ENCODE data around the gene OTOR. TPM values are rescaled to one million over a fixed set of nuclear protein-coding genes. Genes with fewer than 3 reads are reported as not detected.

Gene OTOR
- total RNA-seq, 1 donor from 2014 or later = not detected

- Mint-ChIP-seq H3K27me3 (ENCODE audit: low read depth) (no peaks in the 10 kb centered on the region), H3K36me3 (peaks cover 35% of the 10 kb centered on the region), H3K4me1 (no peaks in the 10 kb centered on the region), H3K4me3 (no peak overlapping the region), H3K27ac (no peak overlapping the region), H3K9me3 (no peaks in the 10 kb centered on the region)
- TF ChIP-seq, protein P1, sequence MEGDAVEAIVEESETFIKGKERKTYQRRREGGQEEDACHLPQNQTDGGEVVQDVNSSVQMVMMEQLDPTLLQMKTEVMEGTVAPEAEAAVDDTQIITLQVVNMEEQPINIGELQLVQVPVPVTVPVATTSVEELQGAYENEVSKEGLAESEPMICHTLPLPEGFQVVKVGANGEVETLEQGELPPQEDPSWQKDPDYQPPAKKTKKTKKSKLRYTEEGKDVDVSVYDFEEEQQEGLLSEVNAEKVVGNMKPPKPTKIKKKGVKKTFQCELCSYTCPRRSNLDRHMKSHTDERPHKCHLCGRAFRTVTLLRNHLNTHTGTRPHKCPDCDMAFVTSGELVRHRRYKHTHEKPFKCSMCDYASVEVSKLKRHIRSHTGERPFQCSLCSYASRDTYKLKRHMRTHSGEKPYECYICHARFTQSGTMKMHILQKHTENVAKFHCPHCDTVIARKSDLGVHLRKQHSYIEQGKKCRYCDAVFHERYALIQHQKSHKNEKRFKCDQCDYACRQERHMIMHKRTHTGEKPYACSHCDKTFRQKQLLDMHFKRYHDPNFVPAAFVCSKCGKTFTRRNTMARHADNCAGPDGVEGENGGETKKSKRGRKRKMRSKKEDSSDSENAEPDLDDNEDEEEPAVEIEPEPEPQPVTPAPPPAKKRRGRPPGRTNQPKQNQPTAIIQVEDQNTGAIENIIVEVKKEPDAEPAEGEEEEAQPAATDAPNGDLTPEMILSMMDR (IDR thresholded peaks at IDR 0.05; ENCODE audit: unreplicated experiment) = no peak
- no peak for DNase-seq (ENCODE audit: low spot score in 2 of 2, unreplicated experiment in 2 of 2)
Observed at GRCh38 chr20:16740365-16741072, 7.6 kb upstream of the OTOR start.

DNA sequence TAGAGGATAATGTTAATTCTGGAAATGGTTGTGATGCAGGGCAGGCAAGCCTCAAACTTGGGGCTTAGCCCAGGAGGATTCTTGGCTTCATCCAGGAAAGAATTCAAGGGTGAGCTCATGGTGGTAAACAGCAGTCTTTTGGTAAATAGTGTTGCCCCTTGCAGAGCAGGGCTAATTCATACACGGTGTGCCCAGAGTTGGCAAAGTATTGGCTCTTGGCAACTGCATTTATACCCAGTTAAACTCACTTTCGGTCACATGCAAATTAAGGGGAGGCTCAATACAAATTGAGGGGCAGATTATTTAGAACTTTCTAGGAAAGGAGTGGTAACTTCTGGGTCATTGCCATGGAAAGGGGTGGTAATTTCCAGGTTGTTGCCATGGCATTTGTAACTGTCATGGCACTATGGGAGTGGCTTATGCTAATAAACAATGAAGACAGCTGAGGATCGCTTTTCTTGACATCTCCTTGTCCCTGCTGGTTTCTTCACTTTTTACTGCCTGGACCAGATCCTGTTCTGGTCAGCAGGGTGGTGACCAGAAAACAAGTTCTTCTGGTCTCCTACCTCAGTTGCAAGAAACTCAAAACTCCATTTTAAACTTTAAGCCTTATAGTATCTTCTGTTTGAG is 3.9 kb upstream of the OTOR start:
- Mint-ChIP-seq H3K9me3 (no peaks in the 10 kb centered on the region), H3K27me3 (ENCODE audit: low read depth) (no peaks in the 10 kb centered on the region), H3K36me3 (peaks cover 20% of the 10 kb centered on the region), H3K4me3 (no peak overlapping the region), H3K4me1 (no peaks in the 10 kb centered on the region), H3K27ac (no peak overlapping the region)
- DNase-seq (ENCODE audit: low spot score in 2 of 2, unreplicated experiment in 2 of 2) = no peak
- TF ChIP-seq, protein P1 (IDR thresholded peaks at IDR 0.05; ENCODE audit: unreplicated experiment) = no peak

- TF ChIP-seq, protein P1 (IDR thresholded peaks at IDR 0.05; ENCODE audit: unreplicated experiment) = no peak
- Mint-ChIP-seq H3K27ac (no peak overlapping the region), H3K27me3 (ENCODE audit: low read depth) (no peaks in the 10 kb centered on the region), H3K9me3 (no peaks in the 10 kb centered on the region), H3K4me3 (no peak overlapping the region), H3K36me3 (peaks cover 13% of the 10 kb centered on the region), H3K4me1 (no peaks in the 10 kb centered on the region)
- DNase-seq (ENCODE audit: low spot score in 2 of 2, unreplicated experiment in 2 of 2) = no peak
Observed at GRCh38 chr20:16745204-16745603, 3.0 kb upstream of the OTOR start.

GRCh38 chr20:16747291-16747811 is 807 bp upstream of the OTOR start:
- Mint-ChIP-seq H3K27me3 (ENCODE audit: low read depth) (no peaks in the 10 kb centered on the region), H3K4me3 (no peak overlapping the region), H3K36me3 (peaks cover 6% of the 10 kb centered on the region), H3K27ac (no peak overlapping the region), H3K4me1 (no peaks in the 10 kb centered on the region), H3K9me3 (no peaks in the 10 kb centered on the region)
- no peak for DNase-seq (ENCODE audit: low spot score in 2 of 2, unreplicated experiment in 2 of 2)
- TF ChIP-seq, protein P1 (IDR thresholded peaks at IDR 0.05; ENCODE audit: unreplicated experiment) = no peak

GRCh38 chr20:16749573-16749972 is 1.4 kb downstream of the OTOR start:
- no peak overlapping the region for H3K4me3 Mint-ChIP-seq
- H3K27me3 Mint-ChIP-seq (ENCODE audit: low read depth) = no peaks in the 10 kb centered on the region
- no peaks in the 10 kb centered on the region for H3K4me1 Mint-ChIP-seq
- no peaks in the 10 kb centered on the region for H3K36me3 Mint-ChIP-seq
- H3K27ac Mint-ChIP-seq = no peak overlapping the region
- H3K9me3 Mint-ChIP-seq = no peaks in the 10 kb centered on the region
- TF ChIP-seq, protein P1 (IDR thresholded peaks at IDR 0.05; ENCODE audit: unreplicated experiment) = no peak
- DNase-seq (ENCODE audit: low spot score in 2 of 2, unreplicated experiment in 2 of 2) = no peak
